ENCODE results near the gene KDELR1.

- TF ChIP-seq GATA2 (IDR thresholded peaks at IDR 0.05; ENCODE audit: low read depth, low read length) (no peak), GATA3 (IDR thresholded peaks at IDR 0.05; ENCODE audit: low read depth, low read length) (no peak)
Measured at GRCh38 chr19:48350856-48351255, 40.5 kb downstream of the KDELR1 start.

All from SH-SY5Y (cell line).